Fibroblast of lung (primary cell): Measurements from ENCODE around the gene CEP295NL. TPM values are rescaled to one million over a fixed set of nuclear protein-coding genes. Genes with fewer than 3 reads are reported as not detected.

Experiments used
- DNase-seq, 2 donors: peaks; one replicate each; pipeline versions ENCODE4 v3.0.0 to v3.0.0-alpha.2; 2010; ENCODE audit warnings: low read depth in 2 of 2
- H2AFZ ChIP-seq: 2 replicates; pipeline ENCODE4 v1.5.1; 2012; ENCODE audit warnings: low read length, control low read depth, inconsistent platforms
- H3K27ac ChIP-seq: 2 replicates; pipeline ENCODE4 v1.5.1; 2011; ENCODE audit warnings: low read length, control low read depth; ENCODE audit not compliant: insufficient read depth
- H3K27me3 ChIP-seq: 2 replicates; pipeline ENCODE4 v1.5.1; 2011; ENCODE audit warnings: mild to moderate bottlenecking, low read length; ENCODE audit not compliant: control insufficient read depth, insufficient read depth
- H3K36me3 ChIP-seq: 2 replicates; pipeline ENCODE4 v1.5.1; 2011; ENCODE audit warnings: low read length; ENCODE audit not compliant: control insufficient read depth, insufficient read depth
- H3K4me1 ChIP-seq: 2 replicates; pipeline ENCODE4 v1.5.1; 2011; ENCODE audit warnings: low read length; ENCODE audit not compliant: control insufficient read depth, insufficient read depth; ENCODE audit errors: extremely low read depth
- H3K4me2 ChIP-seq: 2 replicates; pipeline ENCODE4 v1.5.1; 2011; ENCODE audit warnings: low read length, control low read depth; ENCODE audit not compliant: insufficient read depth; ENCODE audit errors: extremely low read depth
- H3K4me3 ChIP-seq, 4 experiments: fragments of 200-600 bp in 1 of 4; sonication (generic) in 1 of 4; replicated peaks in 1 of 4; 2 replicates each; pipeline ENCODE4 v1.5.1; 2011 to 2016; ENCODE audit warnings: low read length in 4 of 4, low read depth in 3 of 4, mild to moderate bottlenecking in 3 of 4, control low read depth in 2 of 4, inconsistent platforms in 1 of 4, mixed read lengths in 1 of 4; ENCODE audit not compliant: insufficient read depth in 1 of 4; ENCODE audit errors: control extremely low read depth in 1 of 4
- H3K79me2 ChIP-seq: 2 replicates; pipeline ENCODE4 v1.5.1; 2012; ENCODE audit warnings: mild to moderate bottlenecking, low read length, inconsistent platforms; ENCODE audit not compliant: control insufficient read depth, insufficient read depth
- H3K9ac ChIP-seq: 2 replicates; pipeline ENCODE4 v1.5.1; 2011; ENCODE audit warnings: mild to moderate bottlenecking, low read length, control low read depth; ENCODE audit not compliant: insufficient read depth
- H3K9me3 ChIP-seq: 2 replicates; pipeline ENCODE4 v1.5.1; 2012; ENCODE audit warnings: low read depth, low read length; ENCODE audit not compliant: control insufficient read depth, insufficient read depth
- H4K20me1 ChIP-seq: 2 replicates; pipeline ENCODE4 v1.5.1; 2011; ENCODE audit warnings: low read length; ENCODE audit not compliant: control insufficient read depth, insufficient read depth; ENCODE audit errors: extremely low read depth
- EZH2 ChIP-seq: IDR thresholded peaks from 2 replicates; pipeline ENCODE4 v1.5.1; 2012; ENCODE audit warnings: low read length, control low read depth, mild to moderate bottlenecking; ENCODE audit errors: missing control alignments
- polyA plus RNA-seq, 2 donors: library from polyadenylated mRNA; depleted of rRNA in 1 of 2; stranded (reverse) in 1 of 2; unstranded in 1 of 2; fragments of >200 nt; gene quantifications; 2 replicates each; pipeline ENCODE4 v1.2.1, GENCODE V29; 2011 to 2012; ENCODE audit warnings: missing spikeins in 1 of 2
- total RNA-seq: library from RNA; depleted of rRNA; stranded (reverse); fragments of >200 nt; gene quantifications from 2 replicates; pipeline ENCODE4 v1.2.1, GENCODE V29; 2014
- TF ChIP-seq, protein P1 (sequence below), 2 donors: IDR thresholded peaks in 1 of 2; conservative IDR thresholded peaks in 1 of 2; 1 replicate in 1 of 2; 2 replicates in 1 of 2; pipeline ENCODE4 v1.5.1; 2011 to 2012; ENCODE audit warnings: low read length in 2 of 2, control low read depth in 1 of 2, inconsistent platforms in 1 of 2, low read depth in 1 of 2, mild to moderate bottlenecking in 1 of 2

The CEP295NL gene
- total and polyA plus RNA-seq, 2 donors (not counting 1 experiment from before 2014, with no cell fraction given): 0.10 to 2.8 TPM

DNA sequence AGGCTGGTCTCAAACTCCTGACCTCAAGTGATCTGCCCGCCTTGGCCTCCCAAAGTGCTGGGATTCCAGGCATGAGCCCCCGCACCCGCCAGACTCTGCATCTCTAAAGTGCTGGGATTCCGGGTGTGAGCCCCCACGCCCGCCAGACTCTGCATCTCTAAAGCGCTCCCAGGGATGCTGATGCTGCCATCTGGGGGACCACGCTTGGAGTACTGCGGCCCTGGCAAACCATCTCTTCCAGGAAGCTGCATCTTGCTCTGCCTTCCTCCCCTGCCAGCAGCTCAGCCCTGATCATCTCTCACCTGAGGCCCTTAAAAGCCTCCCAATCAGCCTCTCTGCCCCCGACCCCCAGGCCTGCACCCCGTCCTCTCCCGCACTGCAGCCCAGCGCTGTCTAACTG, 4.1 kb downstream of the CEP295NL start:
- H3K4me1 ChIP-seq: peaks cover 24% of the 10 kb centered on the region
- no peak overlapping the region for H3K4me2 ChIP-seq
- TF ChIP-seq, protein P1, sequence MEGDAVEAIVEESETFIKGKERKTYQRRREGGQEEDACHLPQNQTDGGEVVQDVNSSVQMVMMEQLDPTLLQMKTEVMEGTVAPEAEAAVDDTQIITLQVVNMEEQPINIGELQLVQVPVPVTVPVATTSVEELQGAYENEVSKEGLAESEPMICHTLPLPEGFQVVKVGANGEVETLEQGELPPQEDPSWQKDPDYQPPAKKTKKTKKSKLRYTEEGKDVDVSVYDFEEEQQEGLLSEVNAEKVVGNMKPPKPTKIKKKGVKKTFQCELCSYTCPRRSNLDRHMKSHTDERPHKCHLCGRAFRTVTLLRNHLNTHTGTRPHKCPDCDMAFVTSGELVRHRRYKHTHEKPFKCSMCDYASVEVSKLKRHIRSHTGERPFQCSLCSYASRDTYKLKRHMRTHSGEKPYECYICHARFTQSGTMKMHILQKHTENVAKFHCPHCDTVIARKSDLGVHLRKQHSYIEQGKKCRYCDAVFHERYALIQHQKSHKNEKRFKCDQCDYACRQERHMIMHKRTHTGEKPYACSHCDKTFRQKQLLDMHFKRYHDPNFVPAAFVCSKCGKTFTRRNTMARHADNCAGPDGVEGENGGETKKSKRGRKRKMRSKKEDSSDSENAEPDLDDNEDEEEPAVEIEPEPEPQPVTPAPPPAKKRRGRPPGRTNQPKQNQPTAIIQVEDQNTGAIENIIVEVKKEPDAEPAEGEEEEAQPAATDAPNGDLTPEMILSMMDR (conservative IDR thresholded peaks at IDR 0.05 in 1 of 2, IDR thresholded peaks at IDR 0.05 in 1 of 2; ENCODE audit: low read depth in 1 of 2, low read length in 2 of 2): no peak
- no peak for TF ChIP-seq EZH2
- H4K20me1 ChIP-seq: peaks cover under 1% of the 10 kb centered on the region
- peaks cover 25% of the 10 kb centered on the region for H3K36me3 ChIP-seq
- H3K9ac ChIP-seq: no peak overlapping the region
- H3K27ac ChIP-seq: no peak overlapping the region
- no peaks in the 10 kb centered on the region for H3K9me3 ChIP-seq
- DNase-seq: no peak
- no peaks in the 10 kb centered on the region for H3K27me3 ChIP-seq
- no peak overlapping the region for H2AFZ ChIP-seq
- H3K4me3 ChIP-seq: no peak overlapping the region
- peaks cover 95% of the 10 kb centered on the region for H3K79me2 ChIP-seq

DNA sequence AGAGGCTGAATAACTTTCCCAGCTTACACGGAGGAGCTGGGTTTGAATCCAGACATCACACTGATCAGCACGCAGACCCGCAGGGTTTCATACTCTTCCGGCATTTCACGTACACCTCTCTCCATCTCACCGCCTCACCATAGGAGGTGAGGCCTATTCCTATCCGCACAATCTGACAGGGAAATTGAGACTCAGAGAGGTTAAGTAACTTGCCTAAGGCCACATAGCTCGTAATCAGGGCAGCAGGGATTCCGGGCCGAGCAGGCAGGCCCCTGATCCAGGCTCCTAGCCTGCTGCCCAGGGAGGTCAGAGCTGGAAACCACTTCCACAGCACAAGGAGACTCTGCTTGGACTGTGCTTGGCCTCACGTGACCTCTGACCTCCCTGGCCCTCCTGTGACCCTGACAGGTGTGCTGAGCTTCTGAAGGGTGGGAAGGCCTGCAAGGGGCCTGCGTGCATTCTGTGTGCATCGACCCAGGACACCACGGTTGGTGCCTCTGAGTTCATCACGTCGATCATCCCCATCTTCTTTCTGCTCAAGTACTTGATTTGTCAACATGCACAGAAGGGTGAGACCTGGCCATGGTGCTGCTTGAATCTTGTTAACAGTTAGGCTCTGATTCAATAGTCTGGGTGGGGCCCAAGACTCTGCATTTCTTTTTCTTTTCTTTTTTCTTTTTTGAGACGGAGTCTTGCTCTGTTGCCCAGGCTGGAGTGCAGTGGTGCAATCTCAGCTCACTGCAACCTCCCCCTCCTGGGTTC, 4.7 kb downstream of the CEP295NL start:
- Histone ChIP-seq H3K4me2 (no peak overlapping the region), H3K27me3 (no peaks in the 10 kb centered on the region), H3K4me3 (no peak overlapping the region), H3K4me1 (peaks cover 21% of the 10 kb centered on the region), H3K36me3 (peaks cover 21% of the 10 kb centered on the region), H3K9me3 (no peaks in the 10 kb centered on the region), H2AFZ (no peak overlapping the region), H3K79me2 (peaks cover 95% of the 10 kb centered on the region), H4K20me1 (peaks cover 2% of the 10 kb centered on the region), H3K9ac (no peak overlapping the region), H3K27ac (no peak overlapping the region)
- TF ChIP-seq, protein P1 (conservative IDR thresholded peaks at IDR 0.05 in 1 of 2, IDR thresholded peaks at IDR 0.05 in 1 of 2; ENCODE audit: low read depth in 1 of 2, low read length in 2 of 2): no peak
- TF ChIP-seq EZH2: no peak
- no peak for DNase-seq

DNA sequence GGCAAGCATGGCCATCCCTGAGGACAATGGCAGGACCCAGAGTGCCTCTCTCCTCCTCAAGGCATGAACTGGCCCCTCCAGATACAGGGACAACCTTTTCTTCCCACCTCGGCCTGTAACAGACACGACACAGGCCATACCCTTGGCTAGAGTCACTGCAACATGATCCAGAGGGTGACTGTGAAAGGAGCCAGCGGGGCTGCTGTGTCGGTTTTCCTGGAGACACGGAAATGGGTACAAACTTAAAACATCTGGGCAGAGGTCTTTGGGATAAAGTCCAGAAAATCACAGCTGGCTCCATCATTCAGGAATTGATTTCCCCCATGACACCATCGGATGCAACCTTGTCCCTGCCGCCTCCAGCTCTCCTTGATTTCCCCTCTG, 5.3 kb downstream of the CEP295NL start:
- no peak overlapping the region for H3K4me2 ChIP-seq
- peak overlapping the region; percentile 39 for H3K27ac ChIP-seq
- TF ChIP-seq, protein P1 (conservative IDR thresholded peaks at IDR 0.05 in 1 of 2, IDR thresholded peaks at IDR 0.05 in 1 of 2; ENCODE audit: low read depth in 1 of 2, low read length in 2 of 2): no peak
- no peak for TF ChIP-seq EZH2
- H3K9ac ChIP-seq: no peak overlapping the region
- peaks cover 22% of the 10 kb centered on the region for H3K36me3 ChIP-seq
- DNase-seq: no peak
- H2AFZ ChIP-seq: no peak overlapping the region
- peaks cover 2% of the 10 kb centered on the region for H4K20me1 ChIP-seq
- H3K4me3 ChIP-seq: no peak overlapping the region
- no peaks in the 10 kb centered on the region for H3K27me3 ChIP-seq
- H3K79me2 ChIP-seq: peaks cover 95% of the 10 kb centered on the region
- H3K9me3 ChIP-seq: no peaks in the 10 kb centered on the region
- peaks cover 21% of the 10 kb centered on the region for H3K4me1 ChIP-seq
